22Rv1 (cell line): ENCODE data around the gene TRIM2.

ENCODE experiments used
- H3K27ac ChIP-seq: fragments of 450-650 bp; 2 replicates; pipeline ENCODE4 v1.5.1; 2017
- ZFX ChIP-seq: fragments of 450-650 bp; IDR thresholded peaks from 2 replicates; pipeline ENCODE4 v1.6.1; 2017; ENCODE audit warnings: antibody characterized with exemption, borderline replicate concordance
- TF ChIP-seq, protein P1 (sequence below): fragments of 450-650 bp; IDR thresholded peaks from 2 replicates; pipeline ENCODE4 v1.5.1; 2017; ENCODE audit warnings: mild to moderate bottlenecking

The TRIM2 gene

GRCh38 chr4:153294631-153295030 is 90.4 kb downstream of the TRIM2 start:
- H3K27ac ChIP-seq = no peak overlapping the region
- TF ChIP-seq, protein P1, sequence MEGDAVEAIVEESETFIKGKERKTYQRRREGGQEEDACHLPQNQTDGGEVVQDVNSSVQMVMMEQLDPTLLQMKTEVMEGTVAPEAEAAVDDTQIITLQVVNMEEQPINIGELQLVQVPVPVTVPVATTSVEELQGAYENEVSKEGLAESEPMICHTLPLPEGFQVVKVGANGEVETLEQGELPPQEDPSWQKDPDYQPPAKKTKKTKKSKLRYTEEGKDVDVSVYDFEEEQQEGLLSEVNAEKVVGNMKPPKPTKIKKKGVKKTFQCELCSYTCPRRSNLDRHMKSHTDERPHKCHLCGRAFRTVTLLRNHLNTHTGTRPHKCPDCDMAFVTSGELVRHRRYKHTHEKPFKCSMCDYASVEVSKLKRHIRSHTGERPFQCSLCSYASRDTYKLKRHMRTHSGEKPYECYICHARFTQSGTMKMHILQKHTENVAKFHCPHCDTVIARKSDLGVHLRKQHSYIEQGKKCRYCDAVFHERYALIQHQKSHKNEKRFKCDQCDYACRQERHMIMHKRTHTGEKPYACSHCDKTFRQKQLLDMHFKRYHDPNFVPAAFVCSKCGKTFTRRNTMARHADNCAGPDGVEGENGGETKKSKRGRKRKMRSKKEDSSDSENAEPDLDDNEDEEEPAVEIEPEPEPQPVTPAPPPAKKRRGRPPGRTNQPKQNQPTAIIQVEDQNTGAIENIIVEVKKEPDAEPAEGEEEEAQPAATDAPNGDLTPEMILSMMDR = no peak
- TF ChIP-seq ZFX = no peak

- no peak overlapping the region for H3K27ac ChIP-seq
- TF ChIP-seq, protein P1 = peak; percentile 58
- TF ChIP-seq ZFX = no peak
Measured at GRCh38 chr4:153295131-153295755, 91.0 kb downstream of the TRIM2 start.

DNA sequence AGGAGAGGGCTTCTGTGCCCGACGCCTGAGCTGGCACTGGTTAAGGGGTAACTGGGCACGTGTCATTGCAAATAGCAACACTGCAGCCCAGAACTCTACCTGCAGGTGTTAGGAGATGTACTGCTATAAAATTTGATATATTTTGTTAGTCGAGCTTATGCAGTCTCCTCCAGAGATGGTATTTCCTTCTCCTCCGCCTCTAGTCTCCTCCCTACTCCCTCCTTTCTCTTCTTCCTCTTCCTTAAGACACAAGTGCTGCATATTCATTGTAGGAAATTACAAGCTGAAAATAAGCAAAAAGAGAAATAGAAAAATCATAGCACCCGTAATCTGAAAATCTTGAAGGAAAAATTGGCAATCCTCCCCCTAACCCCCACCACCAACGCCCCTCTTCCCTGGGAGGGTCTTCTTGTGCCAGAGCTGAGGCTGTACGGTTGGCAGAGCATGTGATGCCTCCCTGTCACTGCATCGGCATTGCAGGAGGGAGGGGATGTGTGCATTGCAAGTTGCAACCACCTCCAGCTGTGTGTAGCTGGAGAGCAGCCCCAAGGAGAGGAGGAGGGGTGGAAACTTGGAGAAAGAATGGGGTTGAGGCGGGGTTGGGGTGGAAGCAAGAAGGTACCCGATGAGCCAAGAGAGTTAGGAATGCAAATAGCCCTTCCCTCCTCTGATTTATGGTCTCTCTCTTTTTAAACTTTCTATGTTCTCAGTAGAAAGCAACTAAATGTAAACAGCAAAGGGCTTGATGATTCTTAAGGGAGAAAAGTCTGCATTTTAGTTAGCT is 92.0 kb downstream of the TRIM2 start:
- no peak for TF ChIP-seq ZFX
- TF ChIP-seq, protein P1 = no peak
- no peak overlapping the region for H3K27ac ChIP-seq

- TF ChIP-seq, protein P1 = no peak
- no peak for TF ChIP-seq ZFX
- no peak overlapping the region for H3K27ac ChIP-seq
Measured at GRCh38 chr4:153297116-153297515, 92.9 kb downstream of the TRIM2 start.

- TF ChIP-seq, protein P1 = no peak
- no peak for TF ChIP-seq ZFX
Measured at GRCh38 chr4:153310793-153311192, 106.5 kb downstream of the TRIM2 start.

DNA sequence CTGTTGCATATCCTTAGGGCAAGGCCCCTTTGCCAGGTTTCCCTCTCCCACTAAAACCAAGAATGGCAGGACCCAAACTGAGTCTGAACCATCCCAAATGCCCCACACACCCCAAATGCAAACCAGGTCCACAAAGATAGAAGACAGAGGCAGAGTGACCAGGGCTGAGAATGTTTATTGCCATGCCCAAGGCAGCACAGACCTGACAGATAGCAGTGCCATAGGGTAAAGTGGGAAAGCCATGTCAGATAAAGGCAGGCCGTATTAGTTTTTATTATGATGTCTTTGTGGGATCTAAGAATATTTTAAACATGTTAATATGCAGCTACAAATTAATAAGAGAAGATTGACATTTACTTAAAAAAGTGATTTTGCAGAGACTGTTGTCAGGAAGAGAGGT is 110.7 kb downstream of the TRIM2 start:
- TF ChIP-seq, protein P1 = no peak
- TF ChIP-seq ZFX = no peak
- no peak overlapping the region for H3K27ac ChIP-seq

More at GRCh38 chr4:153310793-153311192, 106.5 kb downstream of the TRIM2 start:
- H3K27ac ChIP-seq = no peak overlapping the region
